H1 (cell line): ENCODE data around the gene HCST. TPM values are rescaled to one million over a fixed set of nuclear protein-coding genes. Genes with fewer than 3 reads are reported as not detected.

Experiments
- CTCF ChIA-PET: fragments of 300-600 bp; sonication (Branson Sonifier 250); formaldehyde crosslinking; loops from one replicate; lab custom pipeline; 2021; ENCODE audit not compliant: partially characterized antibody; lab: Charles Lee
- POLR2A ChIA-PET: fragments of 300-600 bp; sonication (Branson Sonifier 250); formaldehyde crosslinking; loops from one replicate; lab custom pipeline; 2021; ENCODE audit warnings: inconsistent platforms; ENCODE audit not compliant: partially characterized antibody; lab: Charles Lee
- DNase-seq, 2 experiments: peaks; one replicate each; pipeline versions ENCODE4 v3.0.0 to v3.0.0-alpha.2; 2010 to 2022; ENCODE audit warnings: low spot score in 2 of 2, low read depth in 1 of 2, mixed read lengths in 1 of 2
- FAIRE-seq: peaks from 2 replicates; lab custom pipeline; 2011; peaks lifted over from hg19 to GRCh38; lab: Jason Lieb, UNC
- H2AFZ ChIP-seq: 2 replicates; pipeline ENCODE4 v1.8.1; 2012; ENCODE audit warnings: low read length, inconsistent platforms
- H2AK5ac ChIP-seq: 2 replicates; pipeline ENCODE4 v1.6.1; 2013; ENCODE audit warnings: low read depth, low read length
- H2BK120ac ChIP-seq: replicated peaks from 2 replicates; pipeline ENCODE3; 2013; ENCODE audit warnings: low read depth, low read length, inconsistent platforms
- H2BK12ac ChIP-seq: 2 replicates; pipeline ENCODE4 v1.6.1; 2013; ENCODE audit warnings: low read depth, low read length
- H2BK15ac ChIP-seq: 2 replicates; pipeline ENCODE4 v1.6.1; 2013; ENCODE audit warnings: low read length
- H2BK20ac ChIP-seq: 2 replicates; pipeline ENCODE4 v1.6.1; 2013; ENCODE audit warnings: low read length
- H2BK5ac ChIP-seq: 2 replicates; pipeline ENCODE4 v1.6.1; 2013; ENCODE audit warnings: low read depth, low read length
- H3K14ac ChIP-seq: 2 replicates; pipeline ENCODE4 v1.6.1; 2013; ENCODE audit warnings: inconsistent platforms; ENCODE audit not compliant: insufficient read length
- H3K18ac ChIP-seq: 2 replicates; pipeline ENCODE4 v1.6.1; 2013; ENCODE audit warnings: low read length; ENCODE audit errors: extremely low read depth
- H3K23ac ChIP-seq: 2 replicates; pipeline ENCODE4 v1.6.1; 2013; ENCODE audit warnings: inconsistent platforms; ENCODE audit not compliant: insufficient read length
- H3K23me2 ChIP-seq: 2 replicates; pipeline ENCODE4 v1.6.1; 2013; ENCODE audit warnings: low read depth, low read length
- H3K27ac ChIP-seq: 2 replicates; pipeline ENCODE4 v1.6.1; 2011; ENCODE audit warnings: low read depth, low read length, inconsistent platforms
- H3K27me3 ChIP-seq, 4 experiments: replicated peaks in 1 of 4; 1 replicate in 1 of 4; 2 replicates in 3 of 4; pipeline versions ENCODE4 v1.6.1 to v1.8.1; 2011 to 2013; ENCODE audit warnings: low read length in 3 of 4, mild to moderate bottlenecking in 3 of 4, inconsistent platforms in 2 of 4, mixed read lengths in 2 of 4, moderate library complexity in 1 of 4; ENCODE audit not compliant: control insufficient read depth in 3 of 4, insufficient read depth in 3 of 4; ENCODE audit errors: extremely low read depth in 1 of 4
- H3K36me3 ChIP-seq, 4 experiments: 2 replicates each; pipeline versions ENCODE4 v1.6.1 to v1.8.1; 2011 to 2013; ENCODE audit warnings: mild to moderate bottlenecking in 4 of 4, low read length in 3 of 4, moderate library complexity in 2 of 4, control low read depth in 1 of 4, inconsistent platforms in 1 of 4; ENCODE audit not compliant: insufficient read depth in 4 of 4, control insufficient read depth in 2 of 4
- H3K4ac ChIP-seq: replicated peaks from 2 replicates; pipeline ENCODE3; 2013; ENCODE audit warnings: low read length, low read depth, mixed read lengths, inconsistent platforms; ENCODE audit not compliant: insufficient read length
- H3K4me1 ChIP-seq, 4 experiments: replicated peaks in 1 of 4; 1 replicate in 1 of 4; 2 replicates in 3 of 4; pipeline versions ENCODE4 v1.6.1 to v1.8.1; 2011 to 2013; ENCODE audit warnings: low read length in 3 of 4, inconsistent platforms in 2 of 4, mixed read lengths in 1 of 4; ENCODE audit not compliant: insufficient read depth in 4 of 4, control insufficient read depth in 3 of 4
- H3K4me2 ChIP-seq, 2 experiments: 2 replicates each; pipeline versions ENCODE4 v1.6.1 to v1.8.1; 2011 to 2013; ENCODE audit warnings: low read depth in 2 of 2, low read length in 2 of 2, control low read depth in 1 of 2, inconsistent platforms in 1 of 2, mild to moderate bottlenecking in 1 of 2; ENCODE audit not compliant: insufficient read depth in 1 of 2
- H3K4me3 ChIP-seq, 4 experiments: fragments of 200-600, 300-600 bp in 1 of 4; sonication (generic), shearing (Covaris generic), sonication (Bioruptor Twin) in 1 of 4; 2 replicates each; pipeline versions ENCODE4 v1.5.1 to v1.8.1; 2011 to 2016; ENCODE audit warnings: low read length in 4 of 4, low read depth in 3 of 4, control low read depth in 2 of 4, inconsistent platforms in 2 of 4, mild to moderate bottlenecking in 2 of 4, mixed read lengths in 1 of 4, moderate library complexity in 1 of 4; ENCODE audit not compliant: insufficient read depth in 2 of 4; ENCODE audit errors: extremely low read depth in 1 of 4
- H3K56ac ChIP-seq: replicated peaks from 2 replicates; pipeline ENCODE3; 2013; ENCODE audit warnings: low read depth, mild to moderate bottlenecking, mixed read lengths, low read length, inconsistent platforms; ENCODE audit not compliant: insufficient read length
- H3K79me1 ChIP-seq: 2 replicates; pipeline ENCODE4 v1.6.1; 2013; ENCODE audit warnings: low read depth, low read length, control low read depth
- H3K79me2 ChIP-seq, 2 experiments: 2 replicates each; pipeline versions ENCODE4 v1.6.1 to v1.8.1; 2012 to 2013; ENCODE audit warnings: low read length in 2 of 2, mild to moderate bottlenecking in 2 of 2, inconsistent platforms in 1 of 2; ENCODE audit not compliant: insufficient read depth in 2 of 2, control insufficient read depth in 1 of 2
- H3K9ac ChIP-seq, 4 experiments: replicated peaks in 1 of 4; 1 replicate in 1 of 4; 2 replicates in 3 of 4; pipeline versions ENCODE4 v1.6.1 to v1.8.1; 2011 to 2013; ENCODE audit warnings: low read depth in 3 of 4, low read length in 3 of 4, control low read depth in 2 of 4, mild to moderate bottlenecking in 2 of 4, moderate library complexity in 2 of 4, inconsistent platforms in 1 of 4; ENCODE audit errors: extremely low read depth in 1 of 4
- H3K9me3 ChIP-seq, 2 experiments: 2 replicates each; pipeline versions ENCODE4 v1.6.1 to v1.8.1; 2012 to 2013; ENCODE audit warnings: mild to moderate bottlenecking in 2 of 2, moderate library complexity in 2 of 2, control low read depth in 1 of 2, inconsistent platforms in 1 of 2, low read depth in 1 of 2, low read length in 1 of 2, mixed read lengths in 1 of 2; ENCODE audit not compliant: insufficient read depth in 2 of 2
- H4K20me1 ChIP-seq, 2 experiments: replicated peaks in 1 of 2; 2 replicates each; pipeline versions ENCODE3 to v1.8.1; 2011 to 2013; ENCODE audit warnings: inconsistent platforms in 2 of 2, low read length in 2 of 2, mild to moderate bottlenecking in 1 of 2; ENCODE audit not compliant: insufficient read depth in 2 of 2, control insufficient read depth in 1 of 2
- H4K5ac ChIP-seq: 2 replicates; pipeline ENCODE4 v1.6.1; 2013; ENCODE audit warnings: low read length, low read depth, mixed read lengths, inconsistent platforms; ENCODE audit not compliant: insufficient read length
- H4K8ac ChIP-seq: 2 replicates; pipeline ENCODE4 v1.8.0; 2013; ENCODE audit warnings: mild to moderate bottlenecking, moderate library complexity, low read length, inconsistent platforms; ENCODE audit not compliant: insufficient read depth; ENCODE audit errors: extremely low read depth
- H4K91ac ChIP-seq: replicated peaks from 2 replicates; pipeline ENCODE3; 2013; ENCODE audit warnings: low read length, mixed read lengths, inconsistent platforms; ENCODE audit not compliant: insufficient read length
- CHD1 ChIP-seq: IDR thresholded peaks from 2 replicates; pipeline ENCODE4 v1.6.1; 2012; ENCODE audit warnings: low read depth, low read length, improper control_type of control experiment
- CREB1 ChIP-seq: IDR thresholded peaks from 2 replicates; pipeline ENCODE4 v1.6.1; 2012; ENCODE audit warnings: inconsistent platforms
- EGR1 ChIP-seq: IDR thresholded peaks from 2 replicates; pipeline ENCODE4 v1.6.1; 2011; ENCODE audit warnings: low read depth, low read length, borderline replicate concordance
- MAFK ChIP-seq: IDR thresholded peaks from 2 replicates; pipeline ENCODE4 v1.6.1; 2012; ENCODE audit warnings: low read depth, mild to moderate bottlenecking, improper control_type of control experiment, low read length
- SAP30 ChIP-seq: fragments of 300-600 bp; sonication (generic); IDR thresholded peaks from 2 replicates; pipeline ENCODE4 v1.7.1; 2012; ENCODE audit warnings: low read length, moderate library complexity, mild to moderate bottlenecking, inconsistent platforms; ENCODE audit not compliant: insufficient read depth, insufficient replicate concordance
- SIN3A ChIP-seq, 2 experiments: IDR thresholded peaks in 1 of 2; conservative IDR thresholded peaks in 1 of 2; 2 replicates each; pipeline ENCODE4 v1.6.1; 2011 to 2012; ENCODE audit warnings: low read length in 2 of 2, improper control_type of control experiment in 1 of 2, low read depth in 1 of 2, mild to moderate bottlenecking in 1 of 2
- SP1 ChIP-seq: IDR thresholded peaks from 2 replicates; pipeline ENCODE4 v1.6.1; 2011; ENCODE audit warnings: low read depth, low read length
- WGBS, 2 experiments: shearing (Covaris generic) in 1 of 2; methylation state at CpG; one replicate each; pipeline versions ENCODE4 v1.1.6 to v1.1.7; 2013 to 2015; ENCODE audit warnings: low lambda C conversion rate in 2 of 2, mixed read lengths in 2 of 2, inconsistent platforms in 1 of 2, low coverage in 1 of 2, missing lambda C conversion rate in 1 of 2; ENCODE audit not compliant: insufficient replicate concordance in 2 of 2, insufficient coverage in 1 of 2, insufficient read length in 1 of 2; ENCODE audit errors: extremely low coverage in 1 of 2, missing lambda C conversion rate in 1 of 2; 5-methylcytosine and 5-hydroxymethylcytosine counted together
- polyA plus RNA-seq, 7 experiments: library from polyadenylated mRNA; depleted of rRNA in 3 of 7; stranded (reverse) in 5 of 7; unstranded in 2 of 7; fragments of >200 nt in 5 of 7; fragments of 200-250 nt in 2 of 7; gene quantifications; 1 replicate in 5 of 7; 2 replicates in 1 of 7; 4 replicates in 1 of 7; pipeline versions ENCODE4 v1.2.1 to v1.2.3, GENCODE V29; 2011 to 2013; ENCODE audit warnings: missing spikeins in 2 of 7, mixed read lengths in 2 of 7
- total RNA-seq: library from RNA; stranded (reverse); fragmentation: NEBNext Ultra II Directional; extraction: Animal tissue kit (Norgen Biotek cat#: 25700); gene quantifications from 2 replicates; pipeline ENCODE4 v1.2.1, GENCODE V29; 2021
- TF ChIP-seq, protein P1 (sequence below): IDR thresholded peaks from 2 replicates; pipeline ENCODE4 v1.6.1; 2011; ENCODE audit warnings: low read length, improper control_type of control experiment
- TF ChIP-seq, protein P2 (sequence below): IDR thresholded peaks from 2 replicates; pipeline ENCODE4 v1.6.1; 2012; ENCODE audit warnings: inconsistent platforms

Gene HCST
- total and polyA plus RNA-seq, 2 of the 8 experiments (the other 6 are each of a cell fraction or from before 2014, with no cell fraction given) = 2.8 TPM; not detected in 1

DNA sequence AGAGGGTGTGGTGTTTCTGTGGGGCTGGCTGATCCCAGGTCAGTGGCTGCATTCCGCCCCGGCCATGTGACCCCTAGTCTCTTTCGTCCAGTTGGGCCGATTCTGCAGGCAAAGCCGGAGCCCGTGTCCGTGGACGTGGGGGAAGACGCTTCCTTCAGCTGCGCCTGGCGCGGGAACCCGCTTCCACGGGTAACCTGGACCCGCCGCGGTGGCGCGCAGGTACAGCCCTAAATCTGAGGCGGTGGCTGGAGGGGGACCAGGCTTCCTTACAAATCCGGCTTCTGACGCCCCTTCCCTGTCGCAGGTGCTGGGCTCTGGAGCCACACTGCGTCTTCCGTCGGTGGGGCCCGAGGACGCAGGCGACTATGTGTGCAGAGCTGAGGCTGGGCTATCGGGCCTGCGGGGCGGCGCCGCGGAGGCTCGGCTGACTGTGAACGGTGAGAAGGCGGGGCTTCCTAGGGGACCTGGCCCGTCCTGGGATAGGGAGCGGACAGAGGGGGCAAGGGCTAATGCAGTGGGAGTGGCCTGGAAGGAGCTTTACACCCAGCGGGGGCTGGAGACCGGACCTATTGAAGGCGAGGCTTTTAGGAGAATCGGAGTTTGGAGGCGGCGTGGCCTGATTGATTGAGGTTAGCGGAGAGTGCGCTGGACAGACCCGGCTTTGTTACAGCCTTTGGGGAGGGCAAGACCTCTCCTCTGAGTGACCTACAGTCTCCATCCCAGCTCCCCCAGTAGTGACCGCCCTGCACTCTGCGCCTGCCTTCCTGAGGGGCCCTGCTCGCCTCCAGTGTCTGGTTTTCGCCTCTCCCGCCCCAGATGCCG lies 41.3 kb upstream of the HCST start:
- H3K23me2 ChIP-seq = peaks cover 22% of the 10 kb centered on the region
- peak overlapping the region; percentile 47 for H4K5ac ChIP-seq
- peak overlapping the region; percentile 83 for H4K91ac ChIP-seq
- H3K4ac ChIP-seq = peak overlapping the region; percentile 92
- peaks cover 0 to 3% of the 10 kb centered on the region in 2 experiments for H4K20me1 ChIP-seq
- FAIRE-seq (no peak), DNase-seq (peak; percentile 79 to 90)
- H4K8ac ChIP-seq = peak overlapping the region; percentile 80; the same call in 1 of the 2 replicates
- POLR2A ChIA-PET = interaction anchor here (0.6 to 1.7 kb wide), 8 partner anchors 9 to 193 kb away, joined by 3 to 20 read pairs (median 4); partner anchors contain the start of genes NPHS1, SYNE4 and THAP8
- peak overlapping the region; percentile 96; the same call in 1 of the 2 replicates for H2BK15ac ChIP-seq
- no peaks in the 10 kb centered on the region for H3K9me3 ChIP-seq
- peak overlapping the region; percentile 30 to 60 (median 51) for H3K4me3 ChIP-seq
- H2AK5ac ChIP-seq = no peak overlapping the region
- H3K14ac ChIP-seq = no peak overlapping the region
- CTCF ChIA-PET = interaction anchor here (0.6 to 2.9 kb wide), 7 partner anchors 9 to 725 kb away, joined by 3 to 18 read pairs (median 3); no protein-coding TSS in a partner anchor
- no peak overlapping the region for H3K9ac ChIP-seq
- H2BK120ac ChIP-seq = no peak overlapping the region
- H3K79me2 ChIP-seq = no peaks in the 10 kb centered on the region
- WGBS, 2 experiments = 8% methylated on average over 55 of the region's 55 CpGs; no CpG with 5 or more reads in 1 of the 2 experiments
- peak overlapping the region; percentile 49 for H3K56ac ChIP-seq
- H2AFZ ChIP-seq = peak overlapping the region; percentile 25; the same call in 1 of the 2 replicates
- H2BK5ac ChIP-seq = no peak overlapping the region
- peak overlapping the region; percentile 48; the same call in 1 of the 2 replicates for H3K18ac ChIP-seq
- H3K36me3 ChIP-seq = no peaks in the 10 kb centered on the region
- no peak overlapping the region for H3K23ac ChIP-seq
- peak overlapping the region; percentile 80 to 96 for H3K4me2 ChIP-seq
- no peak overlapping the region for H2BK12ac ChIP-seq
- no peak overlapping the region for H2BK20ac ChIP-seq
- no peak overlapping the region for H3K27ac ChIP-seq
- H3K79me1 ChIP-seq = no peaks in the 10 kb centered on the region
- peaks cover 7 to 58% (median 52%) of the 10 kb centered on the region in 4 experiments for H3K27me3 ChIP-seq
- peaks cover 0 to 15% (median 10%) of the 10 kb centered on the region in 4 experiments; a peak in 5 of 7 replicates for H3K4me1 ChIP-seq
- TF ChIP-seq EGR1 (no peak), SAP30 (no peak), SIN3A (conservative IDR thresholded peaks at IDR 0.05 in 1 of 2, IDR thresholded peaks at IDR 0.05 in 1 of 2; ENCODE audit: low read depth in 1 of 2, low read length in 2 of 2) (peak in 1 of 2 experiments; percentile 66; a peak in 1 of 4 replicates), CHD1 (no peak), MAFK (no peak), CREB1 (0 out of 2 replicates have a peak, but pooled peaks have one; percentile 11), SP1 (peak; percentile 31; the same call in 1 of the 2 replicates)
- TF ChIP-seq, protein P1, sequence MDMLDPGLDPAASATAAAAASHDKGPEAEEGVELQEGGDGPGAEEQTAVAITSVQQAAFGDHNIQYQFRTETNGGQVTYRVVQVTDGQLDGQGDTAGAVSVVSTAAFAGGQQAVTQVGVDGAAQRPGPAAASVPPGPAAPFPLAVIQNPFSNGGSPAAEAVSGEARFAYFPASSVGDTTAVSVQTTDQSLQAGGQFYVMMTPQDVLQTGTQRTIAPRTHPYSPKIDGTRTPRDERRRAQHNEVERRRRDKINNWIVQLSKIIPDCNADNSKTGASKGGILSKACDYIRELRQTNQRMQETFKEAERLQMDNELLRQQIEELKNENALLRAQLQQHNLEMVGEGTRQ = no peak
- TF ChIP-seq, protein P2, sequence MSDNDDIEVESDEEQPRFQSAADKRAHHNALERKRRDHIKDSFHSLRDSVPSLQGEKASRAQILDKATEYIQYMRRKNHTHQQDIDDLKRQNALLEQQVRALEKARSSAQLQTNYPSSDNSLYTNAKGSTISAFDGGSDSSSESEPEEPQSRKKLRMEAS = peak; percentile 31; the same call in 1 of the 2 replicates
